ENCODE measurements around the gene MRGPRE.

Gene MRGPRE

DNA sequence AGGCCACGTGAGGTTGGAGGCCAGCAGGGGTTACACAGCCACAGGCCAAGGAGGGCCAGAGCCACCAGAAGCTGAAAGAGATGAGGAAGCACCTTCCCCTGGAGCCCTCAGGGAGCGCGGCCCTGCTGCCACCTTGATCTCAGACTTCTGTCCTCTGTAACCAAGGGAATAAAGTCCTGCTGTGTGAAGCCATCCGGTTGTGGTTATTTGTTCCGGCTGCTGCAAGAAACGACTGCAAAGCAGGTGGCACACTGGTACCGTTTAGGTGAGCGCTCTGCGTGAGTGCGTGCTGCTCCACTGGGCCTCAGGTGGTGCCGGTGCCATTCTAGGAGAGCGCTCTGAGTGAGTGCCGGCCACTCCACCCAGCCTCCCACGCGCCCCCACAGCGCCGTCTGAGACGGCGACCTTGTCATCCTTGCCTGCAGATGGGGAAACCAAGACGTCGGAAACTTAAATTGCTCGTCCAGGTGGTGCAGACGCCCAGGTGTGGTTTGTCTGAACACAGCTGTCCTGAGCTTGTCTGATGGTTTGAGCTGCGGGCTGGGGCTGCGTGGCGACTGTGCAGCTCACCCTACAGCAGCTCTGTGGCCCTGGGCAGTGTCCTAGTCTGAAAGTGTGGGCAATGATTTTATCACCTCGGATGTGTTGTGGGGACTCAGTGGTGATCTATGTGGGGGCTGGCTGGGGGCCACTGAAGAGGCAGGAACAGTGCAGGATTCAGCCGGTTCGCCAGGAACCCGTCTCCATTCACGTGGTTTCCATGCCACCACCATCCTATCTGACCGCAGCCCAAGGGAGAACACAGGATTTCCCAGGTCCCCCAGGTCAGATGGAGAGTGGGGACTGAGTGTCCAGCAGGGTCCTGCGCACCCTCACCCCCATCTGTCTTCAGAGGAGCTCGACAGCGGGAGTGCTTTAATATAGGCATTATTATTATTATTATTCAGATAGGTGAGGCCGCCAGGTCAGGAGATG lies 9.0 kb downstream of the MRGPRE start:
- no peak for DNase-seq (ENCODE audit: low spot score)
- TF ChIP-seq, protein P1, sequence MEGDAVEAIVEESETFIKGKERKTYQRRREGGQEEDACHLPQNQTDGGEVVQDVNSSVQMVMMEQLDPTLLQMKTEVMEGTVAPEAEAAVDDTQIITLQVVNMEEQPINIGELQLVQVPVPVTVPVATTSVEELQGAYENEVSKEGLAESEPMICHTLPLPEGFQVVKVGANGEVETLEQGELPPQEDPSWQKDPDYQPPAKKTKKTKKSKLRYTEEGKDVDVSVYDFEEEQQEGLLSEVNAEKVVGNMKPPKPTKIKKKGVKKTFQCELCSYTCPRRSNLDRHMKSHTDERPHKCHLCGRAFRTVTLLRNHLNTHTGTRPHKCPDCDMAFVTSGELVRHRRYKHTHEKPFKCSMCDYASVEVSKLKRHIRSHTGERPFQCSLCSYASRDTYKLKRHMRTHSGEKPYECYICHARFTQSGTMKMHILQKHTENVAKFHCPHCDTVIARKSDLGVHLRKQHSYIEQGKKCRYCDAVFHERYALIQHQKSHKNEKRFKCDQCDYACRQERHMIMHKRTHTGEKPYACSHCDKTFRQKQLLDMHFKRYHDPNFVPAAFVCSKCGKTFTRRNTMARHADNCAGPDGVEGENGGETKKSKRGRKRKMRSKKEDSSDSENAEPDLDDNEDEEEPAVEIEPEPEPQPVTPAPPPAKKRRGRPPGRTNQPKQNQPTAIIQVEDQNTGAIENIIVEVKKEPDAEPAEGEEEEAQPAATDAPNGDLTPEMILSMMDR (IDR thresholded peaks at IDR 0.05; ENCODE audit: extremely low read depth, missing control alignments) = no peak

DNA sequence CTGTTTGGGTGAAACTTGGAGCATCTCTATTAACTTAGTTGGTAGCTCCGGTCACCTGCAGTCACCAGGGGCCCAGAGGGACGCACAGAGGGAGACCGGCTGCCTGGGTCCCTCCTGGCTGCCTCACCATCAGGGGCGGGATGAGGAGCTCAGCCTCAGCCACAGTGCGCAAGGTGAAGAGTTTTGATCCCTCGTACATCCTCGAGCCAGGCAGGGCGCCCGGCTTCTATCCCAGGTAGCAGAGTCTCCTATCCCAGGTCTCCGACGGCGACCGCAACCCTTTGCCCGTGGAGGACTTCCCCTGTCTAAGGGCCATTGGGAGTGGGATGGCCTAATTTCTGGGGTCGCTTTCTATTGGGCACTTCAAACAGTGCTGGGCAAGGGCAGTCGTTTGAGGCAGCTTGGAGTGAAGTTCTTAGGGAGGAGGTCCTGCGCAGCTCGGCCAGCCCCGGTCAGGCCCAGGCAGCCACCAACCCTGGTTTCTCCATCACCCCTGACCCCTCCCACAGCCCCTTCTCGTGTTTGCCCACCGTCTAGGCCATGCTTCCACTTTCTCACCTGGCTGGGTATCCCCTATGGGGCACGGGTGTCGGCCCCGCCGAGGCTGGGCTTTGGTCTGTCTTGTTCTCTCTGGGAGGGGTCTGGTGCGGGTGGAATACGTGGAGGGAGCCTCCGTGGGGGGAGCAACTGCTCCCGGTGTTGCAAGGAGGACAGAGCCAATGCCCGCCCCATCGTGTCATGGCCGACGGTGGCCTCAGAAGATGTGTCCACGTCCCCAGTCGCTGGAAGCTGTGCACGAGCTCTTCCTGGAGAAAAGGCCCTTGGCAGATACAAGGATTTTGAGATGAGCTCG lies 10.0 kb downstream of the MRGPRE start:
- TF ChIP-seq, protein P1 (IDR thresholded peaks at IDR 0.05; ENCODE audit: extremely low read depth, missing control alignments) = no peak

DNA sequence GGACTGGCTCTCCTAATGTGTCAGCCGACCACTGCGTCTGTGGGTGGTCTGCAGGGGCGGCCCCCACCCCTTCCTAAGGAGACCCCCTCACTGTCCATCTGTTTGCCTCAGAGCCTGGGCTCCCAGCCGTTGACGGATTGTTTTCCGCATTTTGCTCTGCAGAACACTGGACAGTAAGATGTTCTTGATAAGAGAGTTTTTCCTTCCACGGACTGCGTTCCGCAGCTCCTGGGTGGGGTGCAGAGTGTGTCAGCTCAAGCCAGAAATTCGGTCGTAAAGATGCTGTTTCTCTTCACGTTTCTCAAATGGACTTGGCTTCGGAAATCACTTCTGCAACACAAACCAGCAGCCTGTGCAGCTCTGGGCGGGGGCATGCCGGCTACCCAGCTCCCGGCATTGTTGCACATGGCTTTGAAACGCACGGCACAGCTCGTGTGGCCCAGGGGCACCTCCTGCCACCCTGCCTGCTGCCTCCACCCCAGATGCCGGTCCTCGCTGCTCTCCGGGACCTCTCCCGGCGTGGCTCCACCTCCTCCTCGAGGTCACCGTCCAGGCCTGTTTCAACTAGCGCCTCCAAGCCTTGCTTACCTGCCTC lies 10.7 kb downstream of the MRGPRE start:
- TF ChIP-seq, protein P1 (IDR thresholded peaks at IDR 0.05; ENCODE audit: extremely low read depth, missing control alignments) = no peak
- no peak for DNase-seq (ENCODE audit: low spot score)

More for the DNA sequence above, 10.0 kb downstream of the MRGPRE start:
- DNase-seq (ENCODE audit: low spot score) = no peak

DNA sequence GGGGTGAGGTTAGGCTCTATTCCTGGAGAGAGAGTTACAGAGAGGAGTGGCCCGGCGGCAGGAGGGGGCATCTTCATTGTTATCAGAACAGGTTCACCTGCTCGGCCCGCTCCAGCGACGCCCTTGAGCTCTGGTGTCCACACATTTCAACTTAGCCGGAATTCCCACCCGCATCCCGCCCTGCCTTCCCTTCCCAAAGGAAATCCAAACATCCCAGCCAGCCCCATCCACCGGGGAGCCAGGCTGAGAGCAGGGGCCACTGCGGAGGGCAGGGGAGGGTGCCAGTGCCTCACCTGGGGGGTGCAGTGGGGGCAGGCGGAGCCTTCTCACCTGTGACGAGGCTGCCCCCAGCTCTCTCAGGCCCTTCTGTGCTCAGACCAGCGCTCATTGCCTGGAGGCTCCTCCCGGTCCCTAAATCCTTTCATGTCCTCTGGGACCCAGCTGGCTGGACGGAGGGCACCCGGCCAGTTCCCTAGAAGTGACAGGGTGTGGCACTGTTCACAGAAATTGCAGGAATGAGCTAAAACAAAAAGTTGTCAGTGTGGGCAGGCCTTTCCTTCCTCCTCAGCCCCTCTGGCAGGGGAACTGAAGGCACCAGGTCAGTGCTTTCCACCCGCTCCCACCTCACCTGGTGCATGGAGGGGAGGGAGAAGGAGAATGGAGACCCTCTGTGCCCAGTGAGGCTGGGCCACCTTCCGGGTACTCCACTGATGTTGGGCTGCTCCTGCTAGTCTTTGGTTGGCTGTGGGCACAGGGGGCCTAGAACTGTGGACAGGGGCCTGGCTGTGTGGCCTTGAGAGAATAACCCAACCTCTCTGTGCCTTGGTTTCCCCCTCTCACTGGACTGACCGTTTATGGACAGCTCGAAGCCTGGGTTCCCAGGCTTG lies 11.5 kb downstream of the MRGPRE start:
- no peak for DNase-seq (ENCODE audit: low spot score)
- TF ChIP-seq, protein P1 (IDR thresholded peaks at IDR 0.05; ENCODE audit: extremely low read depth, missing control alignments) = no peak

DNA sequence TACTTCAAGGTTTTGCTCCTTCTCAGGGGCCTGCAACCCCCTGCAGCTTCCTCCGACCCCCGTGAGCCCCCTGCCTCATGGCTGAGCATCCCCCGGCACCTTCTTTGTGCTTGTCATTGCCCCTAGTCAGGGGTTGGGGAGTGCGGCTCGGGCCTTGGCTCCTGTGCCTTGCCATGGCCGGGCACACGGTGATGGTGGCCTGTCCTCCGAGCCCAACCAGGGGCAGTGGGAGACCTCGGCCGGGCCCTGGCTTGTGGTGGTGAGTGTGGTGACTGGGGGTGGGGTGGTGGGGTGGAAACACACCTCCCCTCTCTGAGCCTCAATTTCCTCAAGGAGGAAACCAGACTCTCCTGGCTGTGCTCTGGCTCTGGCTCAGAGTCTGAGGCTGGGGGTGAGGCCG lies 12.1 kb downstream of the MRGPRE start:
- TF ChIP-seq, protein P1 (IDR thresholded peaks at IDR 0.05; ENCODE audit: extremely low read depth, missing control alignments) = no peak
- no peak for DNase-seq (ENCODE audit: low spot score)

DNA sequence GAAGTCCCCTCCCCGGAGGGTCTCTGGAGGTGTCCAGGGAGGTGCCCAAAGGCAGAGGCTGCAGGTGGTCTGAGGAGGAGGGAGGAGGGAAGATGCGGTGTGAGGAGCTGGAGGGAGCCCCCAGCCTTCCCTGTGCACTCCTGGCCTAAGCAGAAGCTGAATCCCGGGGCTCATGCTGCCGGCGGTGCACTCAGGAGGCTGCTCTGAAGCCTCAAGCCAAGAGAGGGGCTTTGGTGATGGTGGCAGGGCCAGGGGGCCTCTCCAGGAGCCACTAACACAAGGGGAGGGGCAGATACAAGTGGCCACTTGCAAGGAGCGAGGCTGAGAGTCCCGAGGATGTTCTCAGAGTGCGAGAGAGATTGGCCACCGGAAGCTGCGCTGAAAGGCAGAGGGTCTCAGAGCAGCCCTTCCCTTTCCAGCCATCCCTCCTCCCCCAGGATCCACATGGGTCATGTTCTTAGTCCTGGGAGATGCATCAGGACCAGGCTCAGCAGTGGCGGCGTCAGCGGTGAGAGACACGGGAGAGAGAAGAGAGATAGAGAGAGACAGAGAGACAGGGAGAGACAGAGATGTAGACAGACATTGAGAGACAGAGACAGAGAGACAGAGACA lies 12.8 kb downstream of the MRGPRE start:
- no peak for DNase-seq (ENCODE audit: low spot score)
- TF ChIP-seq, protein P1 (IDR thresholded peaks at IDR 0.05; ENCODE audit: extremely low read depth, missing control alignments) = no peak

Measured in GM20000 (cell line).